Smooth muscle cell (in vitro differentiated cells): ENCODE data around the gene FRAT1. TPM values are rescaled to one million over a fixed set of nuclear protein-coding genes. Genes with fewer than 3 reads are reported as not detected.

Source experiments
- DNase-seq: peaks from one replicate; lab custom pipeline; 2025; ENCODE audit not compliant: unreplicated experiment; lab: John Stamatoyannopoulos, UW
- H2AFZ ChIP-seq: fragments of 200-600 bp; sonication (generic); 2 replicates; pipeline ENCODE4 v1.6.0; 2016; ENCODE audit warnings: antibody characterized with exemption, low read depth, mild to moderate bottlenecking
- H3F3A ChIP-seq: fragments of 200-600 bp; sonication (generic); 2 replicates; pipeline ENCODE4 v1.6.0; 2017; ENCODE audit warnings: antibody characterized with exemption, low read depth
- H3K27ac ChIP-seq: fragments of 200-600 bp; sonication (generic); 2 replicates; pipeline ENCODE4 v1.5.1; 2016; ENCODE audit warnings: low read depth, mild to moderate bottlenecking
- H3K27me3 ChIP-seq: fragments of 200-600 bp; sonication (generic); 2 replicates; pipeline ENCODE4 v1.6.1; 2016; ENCODE audit warnings: low read depth, mild to moderate bottlenecking
- H3K36me3 ChIP-seq: fragments of 200-600 bp; sonication (generic); 2 replicates; pipeline ENCODE4 v1.5.1; 2016; ENCODE audit warnings: low read depth
- H3K4me1 ChIP-seq: fragments of 200-600 bp; sonication (generic); 2 replicates; pipeline ENCODE4 v1.5.1; 2016; ENCODE audit warnings: low read depth
- H3K4me2 ChIP-seq: fragments of 200-600 bp; sonication (generic); 2 replicates; pipeline ENCODE4 v1.6.0; 2016; ENCODE audit warnings: mild to moderate bottlenecking
- H3K4me3 ChIP-seq: fragments of 200-600 bp; sonication (generic); 2 replicates; pipeline ENCODE4 v1.5.1; 2016; ENCODE audit warnings: mild to moderate bottlenecking
- H3K79me2 ChIP-seq: fragments of 200-600 bp; sonication (generic); 2 replicates; pipeline ENCODE4 v1.6.0; 2016; ENCODE audit warnings: low read depth, mild to moderate bottlenecking
- H3K9ac ChIP-seq: fragments of 200-600 bp; sonication (generic); 2 replicates; pipeline ENCODE4 v1.6.0; 2016; ENCODE audit warnings: low read depth
- H3K9me3 ChIP-seq: fragments of 200-600 bp; sonication (generic); replicated peaks from 2 replicates; pipeline ENCODE4 v1.5.1; 2016; ENCODE audit warnings: low read depth
- H4K20me1 ChIP-seq: fragments of 200-600 bp; sonication (generic); 2 replicates; pipeline ENCODE4 v1.6.0; 2016; ENCODE audit warnings: low read depth
- CTCF ChIP-seq: fragments of 200-600 bp; sonication (generic); IDR thresholded peaks from 2 replicates; pipeline ENCODE4 v1.5.1; 2017; ENCODE audit warnings: borderline replicate concordance, mild to moderate bottlenecking, antibody characterized with exemption; ENCODE audit not compliant: insufficient read depth, poor library complexity, severe bottlenecking
- WGBS: methylation state at CpG from one replicate; pipeline ENCODE4 v1.1.7; 2016; ENCODE audit warnings: low lambda C conversion rate; 5-methylcytosine and 5-hydroxymethylcytosine counted together
- polyA plus RNA-seq: library from polyadenylated mRNA; unstranded; fragments of >200 nt; fragmentation: Nextera tagmentation; extraction: Ambion mirVana; gene quantifications from 2 replicates; pipeline ENCODE4 v1.2.1, GENCODE V29; 2016
- small RNA-seq: library from RNA; depleted of rRNA; stranded (forward); fragments of <200 nt; gene quantifications from one replicate; pipeline ENCODE3, GENCODE V24; 2014
- total RNA-seq: library from RNA; depleted of rRNA; stranded (reverse); fragments of >200 nt; gene quantifications from 2 replicates; pipeline ENCODE4 v1.2.3, GENCODE V29; 2014

Gene FRAT1
- total and polyA plus RNA-seq, 2 experiments from 2014 or later = 0.58 to 1.3 TPM

- TF ChIP-seq CTCF = no peak
- Histone ChIP-seq H3K4me2 (no peak overlapping the region), H4K20me1 (no peaks in the 10 kb centered on the region), H3F3A (no peaks in the 10 kb centered on the region), H3K4me1 (no peaks in the 10 kb centered on the region), H3K27me3 (no peaks in the 10 kb centered on the region), H3K4me3 (no peak overlapping the region), H3K79me2 (no peaks in the 10 kb centered on the region), H3K9ac (no peak overlapping the region), H3K27ac (no peak overlapping the region), H3K9me3 (no peaks in the 10 kb centered on the region), H2AFZ (no peak overlapping the region), H3K36me3 (no peaks in the 10 kb centered on the region)
- 98% methylated on average over 11 of the region's 11 CpGs for WGBS
- no peak for DNase-seq
Observed at GRCh38 chr10:97366572-97366971, 47.5 kb downstream of the FRAT1 start.

- no peaks in the 10 kb centered on the region for H3F3A ChIP-seq
- no peaks in the 10 kb centered on the region for H3K4me1 ChIP-seq
- H3K27me3 ChIP-seq = no peaks in the 10 kb centered on the region
- H3K27ac ChIP-seq = no peak overlapping the region
- no peaks in the 10 kb centered on the region for H4K20me1 ChIP-seq
- WGBS = 96% methylated on average over 12 of the region's 12 CpGs
- H3K9ac ChIP-seq = no peak overlapping the region
- H3K79me2 ChIP-seq = no peaks in the 10 kb centered on the region
- no peak for DNase-seq
- no peaks in the 10 kb centered on the region for H3K9me3 ChIP-seq
- no peak for TF ChIP-seq CTCF
- H3K4me2 ChIP-seq = no peak overlapping the region
- H3K36me3 ChIP-seq = no peaks in the 10 kb centered on the region
- no peak overlapping the region for H3K4me3 ChIP-seq
- no peak overlapping the region for H2AFZ ChIP-seq
Observed at GRCh38 chr10:97367126-97367649, 48.1 kb downstream of the FRAT1 start.

Small RNA genes within 50 kb of the gene (small RNA-seq; reads per million reads assigned to genes)
- not detected for gene RF00017

Other genes with a start within 250 kb of the FRAT1 start
- 0.09 TPM in 1 of 2 replicates, not detected in the other for gene SLIT1, start 133.3 kb upstream of the FRAT1 start, total RNA-seq
- 0.15 TPM in 1 of 2 replicates, not detected in the other for gene SLIT1, start 133.3 kb upstream of the FRAT1 start, polyA plus RNA-seq
- 15.0 and 20.5 TPM in 2 replicates for gene ARHGAP19, start 26.6 kb upstream of the FRAT1 start, total RNA-seq
- gene ARHGAP19, start 26.6 kb upstream of the FRAT1 start, polyA plus RNA-seq = 3.5 and 4.4 TPM in 2 replicates
- gene FRAT2, start 15.5 kb downstream of the FRAT1 start, total RNA-seq = 4.0 and 4.8 TPM in 2 replicates
- 5.9 and 7.7 TPM in 2 replicates for gene FRAT2, start 15.5 kb downstream of the FRAT1 start, polyA plus RNA-seq
- gene RRP12, start 82.1 kb downstream of the FRAT1 start, total RNA-seq = 15.9 and 18.8 TPM in 2 replicates
- gene RRP12, start 82.1 kb downstream of the FRAT1 start, polyA plus RNA-seq = 14.1 and 21.7 TPM in 2 replicates
- gene PGAM1, start 106.9 kb downstream of the FRAT1 start, total RNA-seq = 725 and 787 TPM in 2 replicates
- gene PGAM1, start 106.9 kb downstream of the FRAT1 start, polyA plus RNA-seq = 921 and 957 TPM in 2 replicates
- 44.9 and 48.7 TPM in 2 replicates for gene EXOSC1, start 126.7 kb downstream of the FRAT1 start, total RNA-seq
- gene EXOSC1, start 126.7 kb downstream of the FRAT1 start, polyA plus RNA-seq = 61.5 and 97.5 TPM in 2 replicates
- 48.5 and 50.3 TPM in 2 replicates for gene ZDHHC16, start 126.9 kb downstream of the FRAT1 start, total RNA-seq
- 73.3 and 81.1 TPM in 2 replicates for gene ZDHHC16, start 126.9 kb downstream of the FRAT1 start, polyA plus RNA-seq
- 97.9 and 125 TPM in 2 replicates for gene MMS19, start 179.2 kb downstream of the FRAT1 start, total RNA-seq
- 76.8 and 81.4 TPM in 2 replicates for gene MMS19, start 179.2 kb downstream of the FRAT1 start, polyA plus RNA-seq
- 26.5 and 27.1 TPM in 2 replicates for gene UBTD1, start 179.7 kb downstream of the FRAT1 start, total RNA-seq
- gene UBTD1, start 179.7 kb downstream of the FRAT1 start, polyA plus RNA-seq = 59.9 and 61.5 TPM in 2 replicates